GM20431 (cell line): ENCODE results near the gene ZNRF3.

Experiments used
- in situ Hi-C: fragments of 300-500 bp; cut with MseI, MboI; formaldehyde crosslinking; loops from one replicate; pipeline ENCODE4 v1.15.0; 2020; ENCODE audit warnings: low sequenced_read_pairs; ENCODE audit not compliant: unreplicated experiment

ZNRF3 gene

DNA sequence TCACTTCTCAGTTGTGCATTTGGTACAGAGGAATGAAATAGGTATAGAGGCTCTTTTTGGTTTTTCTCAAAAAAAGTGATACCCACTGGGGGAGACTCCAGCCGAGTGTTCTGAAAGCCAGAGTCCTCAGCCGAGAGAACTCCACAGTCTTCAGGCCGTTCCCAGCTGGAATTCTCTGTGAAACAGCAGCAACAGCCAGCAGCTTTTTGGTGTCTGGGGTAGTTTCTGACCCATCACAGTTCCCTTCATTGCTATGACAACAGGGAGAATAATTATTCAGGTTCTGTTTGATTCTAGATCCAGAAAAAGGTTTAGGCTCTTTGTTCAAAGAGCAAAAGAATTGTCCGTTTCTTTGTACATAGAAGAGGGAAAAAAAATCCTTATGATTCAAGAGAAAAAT is 93.7 kb downstream of the ZNRF3 start:
- in situ Hi-C loops = no loop called here

DNA sequence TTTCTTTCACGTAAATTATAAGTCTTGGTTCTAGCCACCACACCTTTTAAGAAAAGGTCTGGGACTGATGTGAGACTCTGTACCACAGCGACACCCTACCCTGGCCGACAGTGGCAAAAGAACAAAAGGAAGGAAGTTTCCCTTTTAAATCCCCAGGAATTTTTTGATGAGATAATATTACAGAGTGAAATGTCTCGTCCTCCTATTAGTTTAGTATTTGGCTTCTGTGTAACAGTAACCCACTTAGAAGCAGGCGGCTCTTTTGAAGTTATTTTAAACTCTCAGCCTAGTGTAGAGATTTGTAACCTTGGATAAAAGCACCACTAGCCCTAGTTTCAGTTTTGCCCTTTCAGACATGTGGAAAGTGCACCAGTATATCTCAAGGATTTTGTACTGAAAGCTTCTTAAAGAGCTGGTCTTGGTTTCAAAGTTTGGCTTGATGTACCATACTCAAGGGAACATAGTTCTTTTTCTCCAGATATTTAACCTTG is 94.2 kb downstream of the ZNRF3 start:
- in situ Hi-C loops = no loop called here

DNA sequence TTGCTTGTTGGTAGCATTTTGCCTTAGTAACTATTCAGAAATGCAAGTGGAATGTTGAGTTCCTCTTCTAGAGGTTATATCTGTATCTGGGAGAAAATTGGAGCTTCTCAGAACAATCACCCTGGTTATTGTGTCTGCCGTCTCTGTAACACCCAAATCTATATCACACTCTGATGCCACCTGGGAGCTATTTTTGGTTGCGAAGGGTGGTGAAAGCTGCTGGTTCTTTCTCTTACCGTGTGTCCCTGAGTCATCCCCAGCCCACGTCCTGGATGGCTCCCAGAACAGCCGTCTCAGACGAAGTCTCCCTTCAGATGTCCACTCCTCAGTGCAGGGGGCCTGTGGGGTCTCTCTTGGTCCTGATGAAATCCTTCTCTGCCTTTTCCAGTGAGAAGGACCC is 94.8 kb downstream of the ZNRF3 start:
- in situ Hi-C loops = no loop called here

DNA sequence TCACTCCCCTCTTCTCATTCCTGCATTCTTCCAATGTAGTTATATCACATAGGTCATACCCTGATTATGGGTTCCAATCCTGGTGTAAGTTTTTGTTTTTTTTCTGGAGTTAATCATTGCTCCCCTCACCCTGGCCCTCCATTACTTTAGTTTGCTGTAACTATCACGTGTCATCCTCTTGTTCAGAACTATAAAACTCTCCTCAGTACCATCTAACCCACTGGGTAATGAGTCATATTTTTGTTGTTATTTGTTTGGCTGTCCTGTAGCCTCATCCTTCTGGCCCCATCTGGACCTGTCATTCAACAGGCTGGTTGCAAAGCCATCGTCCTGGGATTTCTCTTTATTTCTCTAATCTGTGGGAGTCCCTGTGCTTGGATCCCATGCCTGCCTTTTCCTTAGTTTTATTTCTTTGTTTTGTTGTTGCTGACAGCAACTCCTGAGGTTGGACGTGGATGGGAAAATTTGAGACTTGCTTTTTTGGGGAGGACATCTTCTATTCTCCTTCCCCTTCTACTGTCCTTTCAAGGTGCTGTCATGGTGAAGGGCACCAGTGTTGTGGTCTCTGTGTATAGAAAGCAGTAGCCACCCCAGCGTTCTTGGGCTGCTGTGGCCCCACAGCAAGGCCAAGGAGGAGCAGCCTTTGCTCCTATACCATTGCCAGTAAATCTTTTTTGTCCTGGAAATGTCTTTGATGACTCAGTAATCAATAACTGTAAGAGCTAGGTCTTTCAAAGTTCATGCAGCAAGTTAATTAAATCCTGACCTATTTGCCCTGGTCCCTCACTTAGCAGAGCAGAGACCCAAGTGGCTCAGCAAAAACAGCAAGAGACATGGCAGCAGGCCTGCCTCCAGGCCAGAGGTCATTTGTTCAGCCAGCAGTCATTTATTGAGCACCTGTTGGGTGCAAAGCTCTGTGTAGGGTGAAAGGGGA is 95.8 kb downstream of the ZNRF3 start:
- in situ Hi-C loops = no loop called here

DNA sequence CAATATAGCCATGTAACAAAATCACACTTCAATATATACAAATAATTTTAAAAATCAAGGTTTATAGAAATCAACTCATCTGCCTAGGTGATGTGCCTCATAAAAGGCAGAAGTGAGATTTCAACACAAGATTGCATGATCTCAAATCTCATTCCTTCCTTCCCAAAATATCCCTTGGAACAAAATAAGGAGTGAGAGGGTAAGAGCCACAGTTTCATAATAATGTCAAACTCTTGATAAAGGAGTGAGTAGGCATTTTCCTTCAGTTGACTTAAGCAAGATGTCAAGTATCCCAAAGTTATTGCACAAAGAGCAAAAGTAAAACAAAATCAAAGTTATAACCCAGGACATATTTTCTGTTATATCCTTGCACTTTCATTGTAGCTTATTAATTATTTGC is 97.0 kb downstream of the ZNRF3 start:
- in situ Hi-C loops = no loop called here

DNA sequence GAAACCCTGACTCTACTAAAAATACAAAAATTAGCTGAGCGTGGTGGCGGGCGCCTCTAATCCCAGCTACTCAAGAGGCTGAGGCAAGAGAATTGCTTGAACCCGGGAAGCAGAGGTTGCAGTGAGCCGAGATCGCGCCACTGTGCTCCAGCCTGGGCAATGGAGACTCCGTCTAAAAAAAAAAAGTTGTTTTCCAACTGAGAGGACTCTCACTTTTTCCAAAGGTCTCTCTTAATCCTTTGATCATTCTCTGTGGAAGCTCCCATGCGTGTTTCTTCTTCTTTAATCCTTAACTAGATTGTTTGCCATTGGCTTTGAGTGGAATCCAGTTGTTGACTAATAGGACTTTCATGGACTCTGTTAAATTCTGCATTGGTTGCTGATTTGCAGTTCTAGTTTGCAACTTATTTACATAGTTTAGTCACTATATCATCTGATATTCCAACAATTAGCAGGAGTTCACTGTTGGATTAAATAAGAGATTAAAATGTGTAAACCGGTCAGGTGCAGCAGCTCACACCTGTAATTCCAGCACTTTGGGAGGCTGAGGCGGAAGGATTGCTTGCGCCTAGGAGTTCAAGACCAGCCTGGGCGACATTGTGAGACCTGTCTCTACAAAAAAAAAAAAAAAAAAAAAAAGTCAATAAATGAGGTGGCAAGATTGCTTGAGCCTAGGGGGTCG is 98.6 kb downstream of the ZNRF3 start:
- in situ Hi-C loops = no loop called here

DNA sequence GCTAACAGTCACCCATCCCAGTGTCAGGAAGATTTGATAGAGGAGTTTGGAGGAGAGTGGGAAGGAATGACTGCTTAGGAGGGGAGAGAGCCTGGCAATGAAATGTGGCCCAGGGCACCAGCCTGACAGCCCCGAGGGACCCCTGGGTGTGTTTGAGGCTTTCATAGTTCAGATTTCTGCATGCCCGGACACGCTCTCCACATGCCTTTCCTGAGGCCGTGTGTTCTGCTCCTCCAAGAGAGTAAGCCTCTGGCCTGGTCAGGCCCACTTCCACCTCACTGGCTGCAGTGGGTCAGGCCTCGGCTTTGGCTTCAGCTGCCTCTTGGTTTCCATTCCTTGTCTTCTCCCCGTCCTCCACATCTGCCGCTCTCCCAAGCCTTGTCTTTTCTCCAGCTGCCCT is 99.8 kb downstream of the ZNRF3 start:
- in situ Hi-C loops = no loop called here

DNA sequence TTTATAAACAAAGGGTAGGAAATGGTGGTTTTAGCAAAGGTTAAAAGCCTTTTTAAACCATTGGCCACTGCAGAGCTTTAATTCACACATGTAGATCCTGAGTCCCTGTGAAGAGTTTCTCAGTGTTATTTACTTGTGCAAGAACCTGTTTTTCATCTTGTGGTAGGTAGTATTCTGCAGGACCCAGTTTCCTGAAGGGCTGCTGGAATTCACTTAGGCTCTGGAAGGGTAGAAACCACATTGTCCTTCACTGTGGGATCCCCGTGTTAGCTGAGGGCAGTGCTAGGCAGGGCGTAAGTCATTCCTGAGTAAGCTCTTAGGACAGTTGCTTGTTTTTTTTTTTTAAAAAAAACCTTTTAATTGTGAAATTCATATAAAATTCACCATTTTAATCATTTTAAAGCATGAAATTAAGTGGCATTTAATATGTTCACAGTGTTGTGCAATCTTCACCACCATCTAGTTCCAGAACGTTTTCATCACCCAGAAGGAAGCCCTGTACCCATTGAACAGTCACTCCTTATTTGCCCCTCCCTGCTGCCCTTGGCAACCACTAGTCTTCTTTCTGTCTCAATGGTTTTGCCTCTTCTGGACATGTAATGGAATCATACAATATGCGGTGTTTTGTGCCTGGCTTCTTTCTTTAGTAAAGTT is 100.5 kb downstream of the ZNRF3 start:
- in situ Hi-C loops = no loop called here

DNA sequence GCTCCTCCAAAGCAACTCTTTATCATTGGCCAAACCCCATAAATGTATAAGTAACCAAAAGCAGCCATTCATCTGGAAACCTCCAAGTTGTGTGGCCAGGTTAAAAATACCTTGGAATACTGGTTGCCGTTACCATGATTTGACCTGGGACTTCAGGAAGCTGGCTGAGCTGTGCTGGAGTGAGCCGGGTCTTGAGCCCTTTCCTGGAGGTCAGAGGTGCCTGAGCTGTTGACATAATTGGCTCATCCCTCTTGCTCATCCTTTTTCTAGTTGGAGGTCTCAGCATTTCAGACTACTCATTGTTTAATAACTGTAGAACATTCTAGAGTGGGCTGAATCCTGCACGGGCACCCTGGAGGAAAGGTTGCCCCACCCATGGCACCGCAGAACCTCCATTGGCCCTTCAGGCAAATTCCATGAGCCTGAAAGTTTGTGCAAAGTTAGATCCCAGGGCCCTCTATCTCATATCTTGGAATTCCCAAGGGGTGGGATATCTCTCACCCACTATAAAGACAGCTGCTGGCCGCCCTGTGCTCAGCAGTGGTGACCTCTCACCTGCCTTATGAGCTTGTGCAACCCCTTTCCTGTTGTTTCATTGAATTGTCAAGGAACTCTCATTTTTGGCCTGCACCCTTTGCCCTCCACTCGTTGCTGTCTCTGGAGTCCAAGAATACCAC is 101.2 kb downstream of the ZNRF3 start:
- in situ Hi-C loops = no loop called here

DNA sequence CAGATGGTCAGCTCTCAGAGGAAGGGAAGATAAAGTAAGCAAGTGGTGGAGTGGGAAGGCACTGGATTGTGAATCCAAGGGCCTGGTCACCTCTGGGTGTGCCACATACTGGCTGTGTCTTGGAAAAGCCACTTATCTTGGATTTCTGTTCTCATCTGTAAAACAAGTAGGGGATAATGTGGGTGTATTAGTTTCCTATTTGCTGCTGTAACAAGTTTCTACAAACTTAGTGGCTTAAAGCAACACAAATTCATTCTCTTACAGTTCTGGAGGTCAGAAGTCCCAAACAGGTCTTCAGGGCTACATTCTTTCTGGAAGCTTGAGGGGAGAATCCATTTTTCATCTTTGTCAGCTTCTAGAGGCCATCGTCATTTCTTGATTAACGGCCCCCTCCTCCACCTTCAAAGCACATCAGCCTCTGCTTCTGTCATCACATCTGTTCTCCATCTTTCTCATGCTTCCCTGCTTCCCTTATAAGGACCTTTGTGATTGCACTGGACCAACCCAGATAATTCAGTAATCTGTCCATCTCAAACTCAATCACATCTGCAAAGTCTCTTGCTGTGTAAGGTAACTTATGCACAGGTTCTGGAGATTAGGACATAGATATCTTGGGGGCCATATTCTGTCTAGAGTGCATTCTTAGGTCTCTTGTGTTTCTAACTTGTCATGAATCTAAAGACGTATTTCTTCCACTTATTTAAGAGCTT is 102.4 kb downstream of the ZNRF3 start:
- in situ Hi-C loops = no loop called here

DNA sequence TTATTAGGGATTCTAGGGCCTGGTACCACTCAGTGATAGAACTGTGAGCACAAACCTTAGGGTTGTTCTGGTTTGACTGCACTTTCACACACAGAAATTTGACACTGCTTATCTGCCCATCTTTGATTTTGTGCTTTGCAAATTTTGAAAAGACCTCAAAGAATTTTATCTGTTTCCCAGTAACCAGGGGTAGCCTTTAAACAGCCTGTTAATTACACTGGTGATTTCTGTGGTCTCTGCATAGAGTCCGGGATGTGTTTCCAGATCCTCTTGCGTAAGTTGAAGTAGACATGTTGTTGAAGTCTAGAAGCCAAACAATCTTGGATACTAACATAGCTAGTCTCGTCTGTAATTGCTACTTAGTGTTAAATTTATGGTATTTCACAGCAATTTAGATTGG is 103.0 kb downstream of the ZNRF3 start:
- in situ Hi-C loops = no loop called here

DNA sequence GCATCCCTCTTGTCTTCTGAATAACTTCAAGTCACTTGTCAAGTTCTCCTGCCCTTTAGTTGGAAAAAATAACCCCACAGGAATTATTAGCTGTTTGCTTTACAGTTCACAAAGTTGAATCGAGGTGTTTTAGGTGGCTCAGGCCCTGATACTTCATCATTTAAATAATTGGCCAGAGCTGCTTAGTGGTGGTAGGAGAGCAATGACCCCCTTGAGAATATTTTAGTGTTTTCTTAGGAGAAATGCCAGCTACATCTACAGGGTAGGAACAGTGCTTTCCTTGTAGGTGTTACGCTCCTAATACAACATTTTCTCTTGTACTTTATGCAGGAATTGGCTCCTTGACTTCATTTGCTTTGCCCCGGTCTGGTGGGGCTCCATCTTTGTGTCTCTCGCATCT is 105.1 kb downstream of the ZNRF3 start:
- in situ Hi-C loops = no loop called here

DNA sequence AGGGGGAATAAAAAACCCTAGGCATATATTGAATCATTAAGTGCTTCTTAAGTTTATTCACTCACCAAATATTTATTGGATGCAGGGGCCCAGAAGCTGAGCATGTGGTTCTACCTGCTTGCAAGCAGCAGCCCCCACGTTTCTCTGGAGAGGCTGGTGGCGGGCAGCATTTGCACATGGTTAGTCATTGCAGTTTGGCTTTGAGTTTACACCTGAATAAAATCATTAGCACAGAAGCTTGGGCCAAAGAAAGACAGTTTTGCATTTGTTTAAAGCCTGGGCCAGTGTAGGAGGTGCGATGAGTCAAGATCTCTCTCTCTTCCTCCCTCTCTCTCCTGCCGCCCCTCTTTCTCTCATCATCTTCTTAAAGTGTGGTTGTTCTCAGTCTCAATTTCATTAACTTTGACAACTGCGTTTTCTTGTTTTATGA is 105.7 kb downstream of the ZNRF3 start:
- in situ Hi-C loops = no loop called here

DNA sequence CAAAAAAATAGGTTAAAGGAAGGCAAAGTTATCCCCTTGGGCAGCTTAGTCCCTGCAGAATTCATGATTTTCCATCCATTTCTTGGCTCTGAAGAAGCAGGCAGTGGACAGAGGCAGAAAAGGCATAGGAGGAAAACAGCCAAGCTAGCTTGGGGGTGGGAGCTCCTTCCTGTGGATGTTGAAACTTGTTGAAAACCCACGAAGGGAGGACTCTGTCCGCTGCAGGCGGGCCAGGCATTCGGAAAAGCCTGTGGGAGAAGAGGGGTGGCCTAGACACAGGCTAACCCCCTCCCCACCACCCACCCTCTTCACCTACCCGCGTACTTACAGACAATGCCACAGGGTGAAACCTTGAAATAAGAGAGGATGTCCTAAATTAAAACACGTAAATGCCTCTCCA is 106.1 kb downstream of the ZNRF3 start:
- in situ Hi-C loops = no loop called here

DNA sequence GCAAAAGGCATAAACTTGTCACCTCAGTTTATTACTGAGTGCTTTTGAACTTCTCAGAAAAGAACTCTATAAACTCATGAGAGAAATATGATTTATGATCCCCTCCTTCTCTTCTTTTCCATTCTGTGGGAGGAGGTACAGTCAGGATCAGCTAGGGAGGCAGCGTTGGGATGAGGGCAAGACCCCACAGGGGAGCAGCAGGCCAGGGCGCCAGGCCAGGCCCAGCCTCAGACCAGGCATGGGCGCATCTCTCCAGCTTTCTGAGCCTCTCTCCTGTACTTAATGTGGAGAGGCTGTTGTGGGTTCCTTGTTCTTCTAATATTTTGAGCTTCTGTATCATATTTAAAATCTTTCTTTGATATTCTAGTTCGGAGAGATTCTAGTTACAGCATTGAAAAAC is 106.5 kb downstream of the ZNRF3 start:
- in situ Hi-C loops = no loop called here

DNA sequence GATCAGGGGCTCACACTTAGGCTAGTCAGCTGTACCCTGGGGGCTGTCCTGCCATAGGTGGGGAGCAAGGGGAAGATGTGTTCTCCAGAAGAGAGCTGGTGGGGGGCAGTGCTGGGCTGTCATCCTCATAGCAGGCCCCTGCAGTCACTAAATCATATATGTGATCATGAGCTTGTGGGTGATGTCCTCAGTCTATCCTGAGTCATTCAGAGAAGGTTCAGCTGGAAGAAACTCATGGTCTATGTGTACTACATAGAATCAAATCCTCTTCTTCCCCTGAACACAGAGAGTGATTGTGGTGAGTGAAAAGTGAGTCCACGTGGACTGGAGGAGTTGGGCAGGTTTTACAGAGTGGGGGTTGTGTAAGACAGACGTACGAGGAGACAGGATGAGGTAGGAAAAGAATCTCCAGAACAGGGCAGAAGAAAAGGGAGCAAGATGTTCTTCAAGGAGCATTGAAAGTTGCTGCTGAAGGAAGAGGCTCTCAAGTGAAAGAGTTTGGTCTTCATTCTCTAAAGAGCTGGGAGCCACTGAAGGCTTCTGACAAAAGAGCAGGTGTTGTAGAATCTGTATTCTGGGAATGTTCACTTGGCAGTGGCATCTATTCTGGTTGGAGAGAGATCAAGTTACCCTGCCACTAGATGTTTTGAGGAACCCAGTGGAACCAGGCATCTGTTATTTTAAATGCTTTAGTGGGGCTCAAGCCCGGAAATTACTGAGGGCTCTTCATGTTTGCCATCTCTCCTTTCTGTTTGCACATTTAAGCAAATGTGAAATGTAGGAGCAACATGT is 109.4 kb downstream of the ZNRF3 start:
- in situ Hi-C loops = no loop called here

DNA sequence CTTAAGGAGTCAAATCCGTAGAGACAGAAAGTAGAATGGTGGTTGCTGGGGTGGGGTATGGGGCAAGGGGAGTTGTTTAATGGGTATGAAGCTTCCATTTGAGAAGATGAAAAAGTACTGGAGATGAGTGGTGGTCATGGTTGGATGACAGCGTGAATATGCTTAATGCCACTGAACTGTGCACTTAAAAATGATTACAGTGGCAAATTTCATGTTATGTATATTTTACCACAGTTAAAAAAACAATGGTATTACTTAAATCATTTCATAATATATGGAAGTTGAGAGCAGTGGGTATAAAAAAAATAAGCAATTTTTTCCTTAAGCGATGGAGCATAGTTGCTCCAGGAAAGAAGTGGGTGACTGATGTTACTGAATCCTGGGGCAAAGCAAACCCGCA is 111.2 kb downstream of the ZNRF3 start:
- in situ Hi-C loops = no loop called here

DNA sequence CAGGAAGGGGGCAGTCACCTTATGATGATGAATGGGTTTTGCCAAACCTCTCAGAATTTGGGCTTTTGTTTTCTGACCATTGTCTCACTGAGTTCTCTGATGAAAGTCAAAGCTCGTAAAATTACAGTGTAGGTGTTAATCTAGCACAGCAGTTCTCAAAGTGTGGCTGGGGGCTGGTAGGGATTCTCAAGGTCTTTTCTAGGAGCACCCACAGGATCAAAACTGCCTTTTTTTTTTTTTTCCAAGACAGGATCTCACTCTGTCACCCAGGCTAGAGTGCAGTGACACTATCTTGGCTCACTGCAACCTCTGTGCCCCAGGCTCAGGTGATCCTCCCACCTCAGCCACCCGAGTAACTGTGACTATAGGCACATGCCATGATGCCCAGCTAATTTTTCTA is 112.2 kb downstream of the ZNRF3 start:
- in situ Hi-C loops = no loop called here

DNA sequence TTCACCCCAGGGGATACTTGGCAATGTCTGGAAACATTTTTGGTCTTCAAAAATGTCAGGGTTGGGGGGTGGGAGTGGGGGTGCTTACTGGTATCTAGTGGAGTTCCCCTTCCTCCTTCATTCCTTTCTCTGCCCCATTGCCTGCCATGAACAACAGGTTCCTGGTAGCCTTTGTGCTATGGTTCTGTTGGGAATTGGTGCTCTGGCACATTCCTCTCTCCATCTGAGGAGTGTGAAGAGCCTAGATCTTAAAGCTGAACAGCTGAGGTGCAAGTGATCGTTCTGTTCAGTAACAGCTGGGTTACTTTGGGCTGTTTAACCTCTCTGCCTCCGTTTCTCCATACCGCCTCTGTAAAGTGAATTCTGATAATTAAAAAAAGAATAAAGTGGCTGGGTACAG is 114.0 kb downstream of the ZNRF3 start:
- in situ Hi-C loops = no loop called here
